GM21529 (cell line): ENCODE results near the gene RABGAP1L.
"Not testable (repeated sequence)": the region's sequence is repeated elsewhere in the genome, so short reads cannot be mapped to it uniquely, and the experiment has no call there.

Experiments
- ATAC-seq: cut with Tn5 transposase; IDR thresholded peaks from one replicate; pipeline ENCODE4 v1.9.1; 2021; ENCODE audit not compliant: unreplicated experiment

Gene RABGAP1L

GRCh38 chr1:174159252-174160108 is at the start of gene RABGAP1L:
TSS of gene RABGAP1L (plus strand) at chr1:174159520.
- ATAC-seq = peak; percentile 55

DNA sequence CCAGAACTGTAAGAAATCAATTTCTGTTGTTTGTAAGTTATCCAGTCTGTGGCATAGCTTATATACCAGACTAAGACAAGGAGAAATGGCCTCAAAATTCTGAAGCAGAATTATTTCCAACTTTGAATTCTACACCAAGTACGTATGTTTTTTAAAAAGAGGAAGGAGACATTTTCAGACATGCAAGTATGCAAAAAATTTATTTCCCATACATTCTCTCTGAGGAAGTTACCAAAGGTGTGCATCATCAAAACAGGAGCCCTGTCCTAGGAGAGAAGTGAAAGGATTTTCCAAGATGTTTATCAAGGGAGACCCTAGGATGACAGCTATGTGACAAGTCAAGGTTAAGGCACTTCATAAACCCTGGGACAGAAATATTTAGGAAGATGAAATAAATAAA is 49.3 kb upstream of the RABGAP1L start:
- ATAC-seq = no peak

- ATAC-seq = no peak
Observed at GRCh38 chr1:174112489-174113162, 46.7 kb upstream of the RABGAP1L start.

- no peak for ATAC-seq
Observed at GRCh38 chr1:174114106-174114505, 45.2 kb upstream of the RABGAP1L start.

DNA sequence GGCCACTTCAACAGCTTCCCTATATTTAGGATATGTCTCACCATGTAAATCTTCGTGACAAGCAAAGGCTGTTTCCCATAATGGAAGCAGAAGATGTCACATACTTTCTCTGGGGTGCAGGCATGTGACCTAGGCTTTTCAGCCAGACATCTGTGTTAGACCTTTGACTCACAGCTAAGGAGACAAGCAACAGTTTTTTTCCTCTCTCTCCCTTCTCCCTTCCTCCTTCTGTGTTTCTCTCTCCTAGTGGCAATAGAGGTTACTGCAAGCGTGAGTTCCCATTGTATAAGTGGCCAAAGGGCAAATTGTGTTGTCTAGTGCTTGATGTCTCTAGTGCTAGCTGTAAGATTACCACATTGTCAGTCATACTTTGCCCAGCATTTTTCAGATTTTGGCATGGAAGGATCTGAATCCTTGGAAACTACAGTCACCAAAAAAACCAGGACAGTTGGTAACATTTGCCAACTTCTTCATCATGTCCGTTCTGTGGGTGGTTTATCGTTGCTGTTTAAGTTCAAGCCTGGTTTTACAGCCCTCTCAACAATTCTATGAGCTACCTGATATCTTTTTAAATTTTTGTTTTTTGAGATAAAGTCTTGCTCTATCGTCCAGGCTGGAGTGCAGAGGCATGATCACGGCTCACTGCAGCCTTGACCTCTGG is 44.4 kb upstream of the RABGAP1L start:
- ATAC-seq = peak; percentile 63

DNA sequence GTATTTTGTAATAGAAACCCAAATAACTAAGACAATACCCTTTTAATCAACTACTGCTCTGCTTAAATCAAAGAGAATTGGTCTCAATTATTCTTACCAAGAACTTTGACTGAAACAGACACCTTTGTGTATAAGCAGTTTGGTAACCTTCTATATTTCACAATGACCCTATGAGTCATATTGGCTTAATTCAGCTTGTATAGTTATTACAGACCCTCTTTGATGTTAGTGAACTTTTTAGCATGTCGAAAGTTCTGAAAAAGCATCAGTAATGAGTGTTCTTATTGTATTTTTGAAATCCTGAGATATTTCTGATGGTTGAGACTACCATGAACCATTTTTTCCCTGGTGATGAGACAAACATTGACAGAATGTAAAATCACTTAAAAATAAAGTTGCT is 43.3 kb upstream of the RABGAP1L start:
- ATAC-seq = no peak

DNA sequence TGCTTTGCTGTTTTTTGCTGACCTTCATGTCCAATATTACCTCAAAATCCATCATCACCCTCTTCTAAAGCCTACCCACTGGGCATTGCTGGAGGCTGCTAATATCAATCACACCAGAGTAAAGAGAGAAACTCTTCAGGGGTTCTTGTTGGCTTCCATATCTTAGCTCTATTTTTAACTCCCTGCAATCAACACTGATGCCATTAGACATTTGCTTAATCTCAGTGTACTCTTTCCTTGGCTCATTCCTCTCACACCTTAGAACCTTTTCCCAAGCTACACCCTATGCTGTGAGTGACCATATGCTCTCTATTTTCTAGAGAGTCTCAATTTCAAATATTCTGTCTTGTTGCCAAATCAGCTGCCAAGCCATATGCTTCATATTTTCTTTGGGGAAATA is 40.6 kb upstream of the RABGAP1L start:
- no peak for ATAC-seq

DNA sequence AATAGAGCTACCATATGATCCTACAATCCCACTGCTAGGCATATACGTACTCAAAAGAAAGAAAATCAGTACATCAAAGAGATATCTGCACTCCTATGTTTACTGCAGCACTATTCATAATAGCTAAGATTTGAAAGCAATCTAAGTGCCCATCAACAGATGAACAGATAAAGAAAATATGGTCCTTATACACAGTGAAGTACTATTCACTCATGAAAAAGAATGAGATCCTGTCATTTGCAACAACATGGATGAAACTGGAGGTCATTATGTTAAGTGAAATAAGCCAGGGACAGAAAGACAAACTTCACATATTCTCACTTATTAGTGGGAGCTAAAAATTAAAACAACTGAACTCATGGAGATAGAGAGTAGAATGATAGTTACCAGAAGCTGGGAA is 37.0 kb upstream of the RABGAP1L start:
- not testable (repeated sequence) for ATAC-seq

DNA sequence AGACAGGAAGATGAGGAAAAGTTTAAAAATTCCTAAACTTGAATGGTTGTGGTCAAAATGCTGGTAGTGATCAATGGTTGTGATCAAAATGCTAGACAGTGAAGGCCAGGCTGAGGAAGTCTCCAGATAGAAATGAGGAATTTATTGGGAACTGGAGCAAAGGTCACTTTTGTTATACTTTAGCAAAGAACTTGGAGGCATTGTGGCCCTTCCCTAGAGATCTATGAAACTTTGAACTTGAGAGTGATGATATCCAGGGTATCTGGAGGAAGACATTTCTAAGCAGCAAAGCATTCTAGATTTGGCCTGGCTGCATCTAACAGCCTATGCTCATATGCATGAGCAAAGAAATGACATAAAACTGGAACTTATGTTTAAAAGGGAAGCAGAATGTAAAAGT is 35.5 kb upstream of the RABGAP1L start:
- ATAC-seq = no peak

DNA sequence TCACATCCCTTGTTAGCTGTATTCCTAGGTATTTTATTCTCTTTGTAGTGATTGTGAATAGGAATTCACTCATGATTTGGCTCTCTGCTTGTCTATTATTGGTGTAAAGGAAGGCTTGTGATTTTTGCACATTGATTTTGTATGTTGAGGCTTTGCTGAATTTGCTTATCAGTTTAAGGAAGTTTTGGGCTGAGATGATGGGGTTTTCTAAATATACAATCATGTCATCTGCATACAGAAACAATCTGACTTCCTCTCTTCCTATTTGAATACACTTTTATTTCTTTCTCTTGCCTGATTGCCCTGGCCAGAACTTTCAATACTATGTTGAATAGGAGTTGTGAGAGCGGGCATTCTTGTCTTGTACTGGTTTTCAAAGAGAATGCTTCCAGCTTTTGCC is 32.1 kb upstream of the RABGAP1L start:
- ATAC-seq = not testable (repeated sequence)

GRCh38 chr1:174131032-174131638 is 28.2 kb upstream of the RABGAP1L start:
- ATAC-seq = no peak

DNA sequence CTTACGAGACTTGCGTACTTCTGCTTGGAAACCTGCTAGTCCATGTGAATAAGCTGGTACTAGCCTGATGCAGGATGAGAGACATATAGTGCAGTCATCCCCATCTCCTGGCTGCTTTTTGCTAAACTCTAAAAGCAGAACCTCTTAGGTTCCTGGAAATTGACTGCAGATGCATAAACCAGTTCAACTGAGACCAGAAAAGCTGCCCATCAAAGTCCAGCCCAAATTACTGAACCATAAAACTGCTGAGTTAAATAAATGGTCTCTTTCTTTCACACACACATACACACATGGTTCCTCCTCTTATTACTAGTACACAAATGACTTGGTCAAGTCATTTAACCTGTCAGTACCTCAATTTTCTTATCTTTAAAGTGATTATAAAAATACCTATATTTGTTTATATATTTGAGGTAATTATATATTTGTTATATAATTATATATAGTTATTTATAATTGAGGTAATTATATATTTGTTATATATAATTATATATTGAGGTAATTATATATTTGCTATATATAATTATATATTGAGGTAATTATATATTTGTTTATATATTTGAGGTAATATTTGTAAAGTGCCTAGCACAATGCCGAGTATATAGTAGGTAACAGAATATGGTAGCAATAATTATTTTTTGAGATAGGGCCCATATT is 25.2 kb upstream of the RABGAP1L start:
- peak; percentile 75 for ATAC-seq

GRCh38 chr1:174135211-174135610 is 24.1 kb upstream of the RABGAP1L start:
- ATAC-seq = no peak

GRCh38 chr1:174136714-174137113 is 22.6 kb upstream of the RABGAP1L start:
- ATAC-seq = no peak

- no peak for ATAC-seq
Observed at GRCh38 chr1:174142836-174143235, 16.5 kb upstream of the RABGAP1L start.

GRCh38 chr1:174143727-174144396 is 15.5 kb upstream of the RABGAP1L start:
- not testable (repeated sequence) for ATAC-seq

GRCh38 chr1:174144397-174144783 is 14.9 kb upstream of the RABGAP1L start:
- ATAC-seq = not testable (repeated sequence)

- ATAC-seq = no peak
Observed at GRCh38 chr1:174149216-174149615, 10.1 kb upstream of the RABGAP1L start.

- ATAC-seq = no peak
Observed at GRCh38 chr1:174150499-174150898, 8.8 kb upstream of the RABGAP1L start.

DNA sequence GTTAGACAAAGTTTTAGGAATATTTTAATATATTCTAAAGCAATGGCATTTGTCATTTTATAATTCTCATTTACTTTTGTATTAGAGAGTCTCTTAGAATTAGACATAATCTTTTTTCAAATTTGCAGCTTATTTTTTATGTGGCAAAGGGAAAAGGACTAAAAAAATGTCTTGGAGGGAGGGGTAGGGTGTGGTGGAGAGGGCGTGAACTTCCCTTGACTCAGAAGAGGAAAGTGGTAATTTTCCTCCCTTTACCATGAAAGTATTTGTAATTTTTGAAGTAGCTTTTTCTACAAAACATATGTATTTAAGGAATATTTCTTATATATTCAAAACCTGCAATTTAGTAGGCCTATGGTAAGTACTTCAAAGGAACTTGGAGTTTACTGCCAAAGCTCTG is 6.9 kb upstream of the RABGAP1L start:
- no peak for ATAC-seq
